HEK293 (cell line): ENCODE results near the gene PAK6.

Experiments used
- CTCF ChIA-PET: fragments of 350-600 bp; formaldehyde crosslinking; extraction: SDS; loops from one replicate; lab custom pipeline; 2021; ENCODE audit warnings: antibody characterized with exemption; lab: Yijun Ruan, JAX
- POLR2A ChIA-PET: fragments of 300-600 bp; formaldehyde crosslinking; extraction: SDS; loops from one replicate; lab custom pipeline; 2020; ENCODE audit warnings: antibody characterized with exemption, inconsistent platforms; lab: Yijun Ruan, JAX
- H3K27ac ChIP-seq: fragments of 200-500 bp; sonication (Bioruptor generic); 2 replicates; pipeline ENCODE4 v1.5.1; 2014; ENCODE audit warnings: low read depth, low read length, control low read depth, inconsistent platforms; ENCODE audit errors: extremely low read depth
- H3K36me3 ChIP-seq, 2 experiments: fragments of 200-500 bp in 1 of 2; sonication (Bioruptor generic) in 1 of 2; 1 replicate in 1 of 2; 2 replicates in 1 of 2; pipeline ENCODE4 v1.5.1; 2014 to 2017; ENCODE audit warnings: inconsistent platforms in 2 of 2, low read length in 2 of 2; ENCODE audit not compliant: control insufficient read depth in 2 of 2, insufficient read depth in 1 of 2
- H3K4me1 ChIP-seq: fragments of 200-500 bp; sonication (Bioruptor generic); 2 replicates; pipeline ENCODE4 v1.5.1; 2014; ENCODE audit warnings: mild to moderate bottlenecking, low read length, inconsistent platforms; ENCODE audit not compliant: control insufficient read depth, insufficient read depth
- H3K4me3 ChIP-seq: 2 replicates; pipeline ENCODE4 v1.5.1; 2011; ENCODE audit warnings: low read depth, mild to moderate bottlenecking, control low read depth, low read length, moderate library complexity
- H3K9me3 ChIP-seq: fragments of 200-500 bp; sonication (Bioruptor generic); 2 replicates; pipeline ENCODE4 v1.5.1; 2014; ENCODE audit warnings: low read depth, low read length, inconsistent platforms; ENCODE audit not compliant: control insufficient read depth, insufficient read depth
- HIC1 ChIP-seq: fragments of 450-650 bp; formaldehyde crosslinking; IDR thresholded peaks from 2 replicates; pipeline ENCODE4 v1.5.1; 2016; ENCODE audit warnings: missing biosample characterization, missing genetic modification characterization
- INSM2 ChIP-seq: fragments of 450-650 bp; formaldehyde crosslinking; IDR thresholded peaks from 2 replicates; pipeline ENCODE4 v1.5.1; 2016; ENCODE audit warnings: missing biosample characterization, missing genetic modification characterization
- KLF1 ChIP-seq: fragments of 450-650 bp; formaldehyde crosslinking; IDR thresholded peaks from 2 replicates; pipeline ENCODE4 v1.5.1; 2016; ENCODE audit warnings: missing biosample characterization, missing genetic modification characterization
- KLF8 ChIP-seq: fragments of 450-650 bp; formaldehyde crosslinking; IDR thresholded peaks from 2 replicates; pipeline ENCODE4 v1.5.1; 2016; ENCODE audit warnings: missing biosample characterization, missing genetic modification characterization
- KLF9 ChIP-seq: fragments of 450-650 bp; formaldehyde crosslinking; IDR thresholded peaks from 2 replicates; pipeline ENCODE4 v1.5.1; 2016; ENCODE audit warnings: missing biosample characterization, missing genetic modification characterization, low read depth
- PATZ1 ChIP-seq: fragments of 450-650 bp; formaldehyde crosslinking; IDR thresholded peaks from 2 replicates; pipeline ENCODE4 v1.5.1; 2016; ENCODE audit warnings: missing biosample characterization, missing genetic modification characterization
- TCF7L2 ChIP-seq: IDR thresholded peaks from 2 replicates; pipeline ENCODE4 v1.6.1; 2011; ENCODE audit warnings: low read depth, mild to moderate bottlenecking, inconsistent platforms, low read length, moderate library complexity, borderline replicate concordance
- ZBTB6 ChIP-seq: fragments of 450-650 bp; formaldehyde crosslinking; IDR thresholded peaks from 2 replicates; pipeline ENCODE4 v1.5.1; 2017; ENCODE audit warnings: missing biosample characterization, missing genetic modification characterization
- ZIC2 ChIP-seq: fragments of 450-650 bp; formaldehyde crosslinking; IDR thresholded peaks from 2 replicates; pipeline ENCODE4 v1.5.1; 2016; ENCODE audit warnings: missing biosample characterization, missing genetic modification characterization
- ZNF10 ChIP-seq: fragments of 450-650 bp; formaldehyde crosslinking; IDR thresholded peaks from 2 replicates; pipeline ENCODE4 v1.5.1; 2017; ENCODE audit warnings: missing biosample characterization, missing genetic modification characterization
- ZNF155 ChIP-seq: fragments of 450-650 bp; formaldehyde crosslinking; IDR thresholded peaks from 2 replicates; pipeline ENCODE4 v1.5.1; 2016; ENCODE audit warnings: missing biosample characterization, missing genetic modification characterization
- ZNF18 ChIP-seq: fragments of 450-650 bp; formaldehyde crosslinking; IDR thresholded peaks from 2 replicates; pipeline ENCODE4 v1.5.1; 2016; ENCODE audit warnings: missing biosample characterization, missing genetic modification characterization
- ZNF266 ChIP-seq: fragments of 450-650 bp; formaldehyde crosslinking; IDR thresholded peaks from 2 replicates; pipeline ENCODE4 v1.5.1; 2016; ENCODE audit warnings: missing biosample characterization, missing genetic modification characterization, low read depth
- ZNF335 ChIP-seq: fragments of 450-650 bp; formaldehyde crosslinking; conservative IDR thresholded peaks from 2 replicates; pipeline ENCODE4 v1.5.1; 2016; ENCODE audit warnings: missing biosample characterization, missing genetic modification characterization
- ZNF394 ChIP-seq: fragments of 450-650 bp; formaldehyde crosslinking; IDR thresholded peaks from 2 replicates; pipeline ENCODE4 v1.5.1; 2016; ENCODE audit warnings: missing biosample characterization, missing genetic modification characterization, mild to moderate bottlenecking, moderate library complexity, borderline replicate concordance
- ZNF423 ChIP-seq: fragments of 450-650 bp; formaldehyde crosslinking; IDR thresholded peaks from 2 replicates; pipeline ENCODE4 v1.5.1; 2016; ENCODE audit warnings: missing biosample characterization, missing genetic modification characterization
- ZNF501 ChIP-seq: fragments of 450-650 bp; formaldehyde crosslinking; IDR thresholded peaks from 2 replicates; pipeline ENCODE4 v1.5.1; 2016; ENCODE audit warnings: missing biosample characterization, missing genetic modification characterization
- ZNF560 ChIP-seq: fragments of 450-650 bp; formaldehyde crosslinking; IDR thresholded peaks from 2 replicates; pipeline ENCODE4 v1.5.1; 2017; ENCODE audit warnings: missing biosample characterization, missing genetic modification characterization, borderline replicate concordance
- ZNF580 ChIP-seq: fragments of 450-650 bp; formaldehyde crosslinking; IDR thresholded peaks from 2 replicates; pipeline ENCODE4 v1.5.1; 2016; ENCODE audit warnings: missing biosample characterization, missing genetic modification characterization
- ZNF626 ChIP-seq: fragments of 450-650 bp; sonication (Bioruptor Pico); formaldehyde crosslinking; IDR thresholded peaks from 2 replicates; pipeline ENCODE4 v1.5.1; 2018; ENCODE audit warnings: missing biosample characterization, missing genetic modification characterization, inconsistent platforms
- ZNF658 ChIP-seq: fragments of 450-650 bp; formaldehyde crosslinking; IDR thresholded peaks from 2 replicates; pipeline ENCODE4; 2016; ENCODE audit warnings: missing biosample characterization, missing genetic modification characterization
- ZNF768 ChIP-seq: fragments of 450-650 bp; formaldehyde crosslinking; IDR thresholded peaks from 2 replicates; pipeline ENCODE4 v1.5.1; 2018; ENCODE audit warnings: missing biosample characterization, mild to moderate bottlenecking, missing genetic modification characterization
- ZSCAN18 ChIP-seq: fragments of 450-650 bp; formaldehyde crosslinking; IDR thresholded peaks from 2 replicates; pipeline ENCODE4 v1.5.1; 2016; ENCODE audit warnings: missing biosample characterization, missing genetic modification characterization

The PAK6 gene

GRCh38 chr15:40290545-40290917 lies 51.7 kb downstream of the PAK6 start:
- Histone ChIP-seq H3K4me1 (peaks cover 6% of the 10 kb centered on the region), H3K9me3 (no peaks in the 10 kb centered on the region), H3K4me3 (no peak overlapping the region), H3K27ac (no peak overlapping the region), H3K36me3 (no peaks in the 10 kb centered on the region)
- POLR2A ChIA-PET: interaction anchor here (1.0 kb wide), 1 partner anchor 27 kb away, joined by 3 read pairs; no protein-coding TSS in a partner anchor
- CTCF ChIA-PET: interaction anchor here (1.1 to 2.3 kb wide), 5 partner anchors 10 to 31 kb away, joined by 3 to 12 read pairs (median 8); no protein-coding TSS in a partner anchor
- TF ChIP-seq ZNF10 (no peak), ZBTB6 (tag by site-specific recombination) (peak; percentile 45; the same call in 1 of the 2 replicates)
- TF ChIP-seq, all 188 proteins: peak for 1

GRCh38 chr15:40290918-40291574 lies 52.2 kb downstream of the PAK6 start:
- Histone ChIP-seq H3K27ac (no peak overlapping the region; the same call in 1 of the 2 replicates), H3K4me1 (peaks cover 4% of the 10 kb centered on the region), H3K9me3 (no peaks in the 10 kb centered on the region), H3K4me3 (no peak overlapping the region), H3K36me3 (no peaks in the 10 kb centered on the region)
- POLR2A ChIA-PET: interaction anchor here (1.3 kb wide), 1 partner anchor 18 kb away, joined by 6 read pairs; no protein-coding TSS in a partner anchor
- CTCF ChIA-PET: interaction anchor here (0.5 to 2.3 kb wide), 7 partner anchors 8 to 22 kb away, joined by 3 to 12 read pairs (median 6); partner anchors contain the start of gene ANKRD63
- TF ChIP-seq ZNF626 (tag by site-specific recombination) (no peak), ZNF423 (no peak), ZNF335 (peak; percentile 60), PATZ1 (no peak), ZNF155 (tag by site-specific recombination) (no peak), TCF7L2 (no peak), ZNF501 (no peak), KLF1 (0 out of 2 replicates have a peak, but pooled peaks have one; percentile 24), ZNF658 (no peak), INSM2 (no peak), ZNF394 (tag by site-specific recombination) (0 out of 2 replicates have a peak, but pooled peaks have one; percentile 36), HIC1 (tag by site-specific recombination) (no peak), ZNF768 (tag by site-specific recombination) (no peak), KLF9 (tag by site-specific recombination) (0 out of 2 replicates have a peak, but pooled peaks have one; percentile 30), ZIC2 (tag by site-specific recombination) (peak; percentile 6; the same call in 1 of the 2 replicates), ZNF18 (tag by site-specific recombination) (no peak), ZNF580 (tag by site-specific recombination) (no peak), ZNF266 (tag by site-specific recombination) (no peak), ZSCAN18 (tag by site-specific recombination) (no peak), KLF8 (tag by site-specific recombination) (no peak), ZNF560 (tag by site-specific recombination) (no peak)
